H1 (cell line): Measurements from ENCODE around the gene EXO1. TPM values are rescaled to one million over a fixed set of nuclear protein-coding genes. Genes with fewer than 3 reads are reported as not detected.

Experiments
- CTCF ChIA-PET: fragments of 300-600 bp; sonication (Branson Sonifier 250); formaldehyde crosslinking; loops from one replicate; lab custom pipeline; 2021; ENCODE audit not compliant: partially characterized antibody; lab: Charles Lee
- POLR2A ChIA-PET: fragments of 300-600 bp; sonication (Branson Sonifier 250); formaldehyde crosslinking; loops from one replicate; lab custom pipeline; 2021; ENCODE audit warnings: inconsistent platforms; ENCODE audit not compliant: partially characterized antibody; lab: Charles Lee
- DNase-seq, 2 experiments: peaks; one replicate each; pipeline versions ENCODE4 v3.0.0 to v3.0.0-alpha.2; 2010 to 2022; ENCODE audit warnings: low spot score in 2 of 2, low read depth in 1 of 2, mixed read lengths in 1 of 2
- FAIRE-seq: peaks from 2 replicates; lab custom pipeline; 2011; peaks lifted over from hg19 to GRCh38; lab: Jason Lieb, UNC
- H2AFZ ChIP-seq: 2 replicates; pipeline ENCODE4 v1.8.1; 2012; ENCODE audit warnings: low read length, inconsistent platforms
- H2AK5ac ChIP-seq: 2 replicates; pipeline ENCODE4 v1.6.1; 2013; ENCODE audit warnings: low read depth, low read length
- H2BK120ac ChIP-seq: replicated peaks from 2 replicates; pipeline ENCODE3; 2013; ENCODE audit warnings: low read depth, low read length, inconsistent platforms
- H2BK12ac ChIP-seq: 2 replicates; pipeline ENCODE4 v1.6.1; 2013; ENCODE audit warnings: low read depth, low read length
- H2BK15ac ChIP-seq: 2 replicates; pipeline ENCODE4 v1.6.1; 2013; ENCODE audit warnings: low read length
- H2BK20ac ChIP-seq: 2 replicates; pipeline ENCODE4 v1.6.1; 2013; ENCODE audit warnings: low read length
- H2BK5ac ChIP-seq: 2 replicates; pipeline ENCODE4 v1.6.1; 2013; ENCODE audit warnings: low read depth, low read length
- H3K14ac ChIP-seq: 2 replicates; pipeline ENCODE4 v1.6.1; 2013; ENCODE audit warnings: inconsistent platforms; ENCODE audit not compliant: insufficient read length
- H3K18ac ChIP-seq: 2 replicates; pipeline ENCODE4 v1.6.1; 2013; ENCODE audit warnings: low read length; ENCODE audit errors: extremely low read depth
- H3K23ac ChIP-seq: 2 replicates; pipeline ENCODE4 v1.6.1; 2013; ENCODE audit warnings: inconsistent platforms; ENCODE audit not compliant: insufficient read length
- H3K23me2 ChIP-seq: 2 replicates; pipeline ENCODE4 v1.6.1; 2013; ENCODE audit warnings: low read depth, low read length
- H3K27ac ChIP-seq: 2 replicates; pipeline ENCODE4 v1.6.1; 2011; ENCODE audit warnings: low read depth, low read length, inconsistent platforms
- H3K27me3 ChIP-seq, 4 experiments: replicated peaks in 1 of 4; 1 replicate in 1 of 4; 2 replicates in 3 of 4; pipeline versions ENCODE4 v1.6.1 to v1.8.1; 2011 to 2013; ENCODE audit warnings: low read length in 3 of 4, mild to moderate bottlenecking in 3 of 4, inconsistent platforms in 2 of 4, mixed read lengths in 2 of 4, moderate library complexity in 1 of 4; ENCODE audit not compliant: control insufficient read depth in 3 of 4, insufficient read depth in 3 of 4; ENCODE audit errors: extremely low read depth in 1 of 4
- H3K36me3 ChIP-seq, 4 experiments: 2 replicates each; pipeline versions ENCODE4 v1.6.1 to v1.8.1; 2011 to 2013; ENCODE audit warnings: mild to moderate bottlenecking in 4 of 4, low read length in 3 of 4, moderate library complexity in 2 of 4, control low read depth in 1 of 4, inconsistent platforms in 1 of 4; ENCODE audit not compliant: insufficient read depth in 4 of 4, control insufficient read depth in 2 of 4
- H3K4ac ChIP-seq: replicated peaks from 2 replicates; pipeline ENCODE3; 2013; ENCODE audit warnings: low read length, low read depth, mixed read lengths, inconsistent platforms; ENCODE audit not compliant: insufficient read length
- H3K4me1 ChIP-seq, 4 experiments: replicated peaks in 1 of 4; 1 replicate in 1 of 4; 2 replicates in 3 of 4; pipeline versions ENCODE4 v1.6.1 to v1.8.1; 2011 to 2013; ENCODE audit warnings: low read length in 3 of 4, inconsistent platforms in 2 of 4, mixed read lengths in 1 of 4; ENCODE audit not compliant: insufficient read depth in 4 of 4, control insufficient read depth in 3 of 4
- H3K4me2 ChIP-seq, 2 experiments: 2 replicates each; pipeline versions ENCODE4 v1.6.1 to v1.8.1; 2011 to 2013; ENCODE audit warnings: low read depth in 2 of 2, low read length in 2 of 2, control low read depth in 1 of 2, inconsistent platforms in 1 of 2, mild to moderate bottlenecking in 1 of 2; ENCODE audit not compliant: insufficient read depth in 1 of 2
- H3K4me3 ChIP-seq, 4 experiments: fragments of 200-600, 300-600 bp in 1 of 4; sonication (generic), shearing (Covaris generic), sonication (Bioruptor Twin) in 1 of 4; 2 replicates each; pipeline versions ENCODE4 v1.5.1 to v1.8.1; 2011 to 2016; ENCODE audit warnings: low read length in 4 of 4, low read depth in 3 of 4, control low read depth in 2 of 4, inconsistent platforms in 2 of 4, mild to moderate bottlenecking in 2 of 4, mixed read lengths in 1 of 4, moderate library complexity in 1 of 4; ENCODE audit not compliant: insufficient read depth in 2 of 4; ENCODE audit errors: extremely low read depth in 1 of 4
- H3K56ac ChIP-seq: replicated peaks from 2 replicates; pipeline ENCODE3; 2013; ENCODE audit warnings: low read depth, mild to moderate bottlenecking, mixed read lengths, low read length, inconsistent platforms; ENCODE audit not compliant: insufficient read length
- H3K79me1 ChIP-seq: 2 replicates; pipeline ENCODE4 v1.6.1; 2013; ENCODE audit warnings: low read depth, low read length, control low read depth
- H3K79me2 ChIP-seq, 2 experiments: 2 replicates each; pipeline versions ENCODE4 v1.6.1 to v1.8.1; 2012 to 2013; ENCODE audit warnings: low read length in 2 of 2, mild to moderate bottlenecking in 2 of 2, inconsistent platforms in 1 of 2; ENCODE audit not compliant: insufficient read depth in 2 of 2, control insufficient read depth in 1 of 2
- H3K9ac ChIP-seq, 4 experiments: replicated peaks in 1 of 4; 1 replicate in 1 of 4; 2 replicates in 3 of 4; pipeline versions ENCODE4 v1.6.1 to v1.8.1; 2011 to 2013; ENCODE audit warnings: low read depth in 3 of 4, low read length in 3 of 4, control low read depth in 2 of 4, mild to moderate bottlenecking in 2 of 4, moderate library complexity in 2 of 4, inconsistent platforms in 1 of 4; ENCODE audit errors: extremely low read depth in 1 of 4
- H3K9me3 ChIP-seq, 2 experiments: 2 replicates each; pipeline versions ENCODE4 v1.6.1 to v1.8.1; 2012 to 2013; ENCODE audit warnings: mild to moderate bottlenecking in 2 of 2, moderate library complexity in 2 of 2, control low read depth in 1 of 2, inconsistent platforms in 1 of 2, low read depth in 1 of 2, low read length in 1 of 2, mixed read lengths in 1 of 2; ENCODE audit not compliant: insufficient read depth in 2 of 2
- H4K20me1 ChIP-seq, 2 experiments: replicated peaks in 1 of 2; 2 replicates each; pipeline versions ENCODE3 to v1.8.1; 2011 to 2013; ENCODE audit warnings: inconsistent platforms in 2 of 2, low read length in 2 of 2, mild to moderate bottlenecking in 1 of 2; ENCODE audit not compliant: insufficient read depth in 2 of 2, control insufficient read depth in 1 of 2
- H4K5ac ChIP-seq: 2 replicates; pipeline ENCODE4 v1.6.1; 2013; ENCODE audit warnings: low read length, low read depth, mixed read lengths, inconsistent platforms; ENCODE audit not compliant: insufficient read length
- H4K8ac ChIP-seq: 2 replicates; pipeline ENCODE4 v1.8.0; 2013; ENCODE audit warnings: mild to moderate bottlenecking, moderate library complexity, low read length, inconsistent platforms; ENCODE audit not compliant: insufficient read depth; ENCODE audit errors: extremely low read depth
- H4K91ac ChIP-seq: replicated peaks from 2 replicates; pipeline ENCODE3; 2013; ENCODE audit warnings: low read length, mixed read lengths, inconsistent platforms; ENCODE audit not compliant: insufficient read length
- ATF3 ChIP-seq: IDR thresholded peaks from 2 replicates; pipeline ENCODE4 v1.6.1; 2011; ENCODE audit warnings: low read depth, mild to moderate bottlenecking, low read length; ENCODE audit not compliant: insufficient read depth
- BCL11A ChIP-seq, 2 experiments: IDR thresholded peaks; one replicate each; pipeline ENCODE4 v1.6.1; 2011; ENCODE audit warnings: low read depth in 2 of 2, low read length in 2 of 2, mild to moderate bottlenecking in 2 of 2
- CREB1 ChIP-seq: IDR thresholded peaks from 2 replicates; pipeline ENCODE4 v1.6.1; 2012; ENCODE audit warnings: inconsistent platforms
- CTBP2 ChIP-seq: IDR thresholded peaks from 2 replicates; pipeline ENCODE4 v1.7.0; 2011; ENCODE audit warnings: borderline replicate concordance, mild to moderate bottlenecking, moderate library complexity, mixed read lengths, low read length; ENCODE audit not compliant: insufficient read depth, insufficient read length
- E2F6 ChIP-seq: IDR thresholded peaks from 2 replicates; pipeline ENCODE4 v1.6.1; 2012; ENCODE audit warnings: inconsistent platforms
- EZH2 ChIP-seq: fragments of 200-600 bp; sonication (generic); IDR thresholded peaks from 2 replicates; pipeline ENCODE4 v1.7.1; 2012; ENCODE audit warnings: low read depth, mild to moderate bottlenecking, moderate library complexity, low read length, inconsistent platforms; ENCODE audit not compliant: severe bottlenecking
- MAX ChIP-seq: IDR thresholded peaks from 2 replicates; pipeline ENCODE4 v1.6.1; 2012; ENCODE audit warnings: inconsistent platforms
- NRF1 ChIP-seq: IDR thresholded peaks from 2 replicates; pipeline ENCODE4 v1.6.1; 2011; ENCODE audit warnings: mild to moderate bottlenecking, low read depth, low read length, improper control_type of control experiment
- POU5F1 ChIP-seq: IDR thresholded peaks from 2 replicates; pipeline ENCODE4 v1.6.1; 2011; ENCODE audit warnings: low read depth, mild to moderate bottlenecking, low read length, moderate library complexity
- RNF2 ChIP-seq: fragments of 200-900, 300-1000 bp; sonication (generic); IDR thresholded peaks from 2 replicates; pipeline ENCODE4 v1.7.1; 2016; ENCODE audit warnings: borderline replicate concordance, low read depth, mild to moderate bottlenecking, antibody characterized with exemption, low read length; ENCODE audit not compliant: poor library complexity, severe bottlenecking; ENCODE audit errors: missing control alignments
- SP1 ChIP-seq: IDR thresholded peaks from 2 replicates; pipeline ENCODE4 v1.6.1; 2011; ENCODE audit warnings: low read depth, low read length
- SP4 ChIP-seq: IDR thresholded peaks from 2 replicates; pipeline ENCODE4 v1.6.1; 2012; ENCODE audit warnings: low read length, inconsistent platforms
- TAF1 ChIP-seq: IDR thresholded peaks from 2 replicates; pipeline ENCODE4 v1.6.1; 2011; ENCODE audit warnings: mild to moderate bottlenecking, low read depth, low read length
- WGBS, 2 experiments: shearing (Covaris generic) in 1 of 2; methylation state at CpG; one replicate each; pipeline versions ENCODE4 v1.1.6 to v1.1.7; 2013 to 2015; ENCODE audit warnings: low lambda C conversion rate in 2 of 2, mixed read lengths in 2 of 2, inconsistent platforms in 1 of 2, low coverage in 1 of 2, missing lambda C conversion rate in 1 of 2; ENCODE audit not compliant: insufficient replicate concordance in 2 of 2, insufficient coverage in 1 of 2, insufficient read length in 1 of 2; ENCODE audit errors: extremely low coverage in 1 of 2, missing lambda C conversion rate in 1 of 2; 5-methylcytosine and 5-hydroxymethylcytosine counted together
- polyA plus RNA-seq, 7 experiments: library from polyadenylated mRNA; depleted of rRNA in 3 of 7; stranded (reverse) in 5 of 7; unstranded in 2 of 7; fragments of >200 nt in 5 of 7; fragments of 200-250 nt in 2 of 7; gene quantifications; 1 replicate in 5 of 7; 2 replicates in 1 of 7; 4 replicates in 1 of 7; pipeline versions ENCODE4 v1.2.1 to v1.2.3, GENCODE V29; 2011 to 2013; ENCODE audit warnings: missing spikeins in 2 of 7, mixed read lengths in 2 of 7
- total RNA-seq: library from RNA; stranded (reverse); fragmentation: NEBNext Ultra II Directional; extraction: Animal tissue kit (Norgen Biotek cat#: 25700); gene quantifications from 2 replicates; pipeline ENCODE4 v1.2.1, GENCODE V29; 2021

EXO1 gene
- total and polyA plus RNA-seq, 2 of the 8 experiments (the other 6 are each of a cell fraction or from before 2014, with no cell fraction given): 9.2 to 43.0 TPM

- POLR2A ChIA-PET: interaction anchor here (0.6 to 1.1 kb wide), 2 partner anchors 9 to 24 kb away, joined by 3 to 4 read pairs; no protein-coding TSS in a partner anchor
- CTCF ChIA-PET: interaction anchor here (0.7 to 1.6 kb wide), 2 partner anchors 20 to 29 kb away, joined by 3 read pairs; no protein-coding TSS in a partner anchor
- 100% methylated on average over 1 of the region's 1 CpG; no CpG with 5 or more reads in 1 of the 2 experiments for WGBS, 2 experiments
- TF ChIP-seq ATF3 (no peak), EZH2 (no peak), SP1 (no peak), CREB1 (no peak), BCL11A (IDR thresholded peaks at IDR 0.05; ENCODE audit: low read depth in 2 of 2, low read length in 2 of 2) (no peak), SP4 (no peak), CTBP2 (no peak), E2F6 (no peak), POU5F1 (no peak), RNF2 (no peak), NRF1 (no peak), MAX (no peak), TAF1 (no peak)
Measured at GRCh38 chr1:241799416-241799815, 48.6 kb upstream of the EXO1 start.

More at GRCh38 chr1:241799416-241799815, 48.6 kb upstream of the EXO1 start:
- Histone ChIP-seq H3K23ac (no peak overlapping the region), H2BK20ac (no peak overlapping the region), H4K91ac (no peak overlapping the region), H3K18ac (no peak overlapping the region), H3K14ac (no peak overlapping the region), H4K5ac (no peak overlapping the region), H3K56ac (no peak overlapping the region), H2AFZ (no peak overlapping the region), H3K4me3 (no peak overlapping the region), H3K23me2 (0 out of 2 replicates have a peak, but pooled peaks cover 2% of the 10 kb centered on the region), H3K79me1 (no peaks in the 10 kb centered on the region), H3K4me1 (peaks cover 0 to 6% (median 0%) of the 10 kb centered on the region in 4 experiments; a peak in 2 of 7 replicates), H4K20me1 (no peaks in the 10 kb centered on the region), H3K4ac (no peak overlapping the region), H3K9me3 (no peaks in the 10 kb centered on the region), H3K4me2 (no peak overlapping the region), H2BK15ac (no peak overlapping the region), H4K8ac (no peak overlapping the region), H3K9ac (no peak overlapping the region), H3K79me2 (no peaks in the 10 kb centered on the region), H2BK120ac (no peak overlapping the region), H2BK5ac (no peak overlapping the region), H3K27ac (no peak overlapping the region), H2AK5ac (no peak overlapping the region), H3K27me3 (no peaks in the 10 kb centered on the region), H3K36me3 (no peaks in the 10 kb centered on the region), H2BK12ac (no peak overlapping the region)
- DNase-seq (no peak), FAIRE-seq (no peak)
